Skin epidermis (tissue), 12 donors: Measurements from ENCODE around the gene AGFG1.
"Not testable (repeated sequence)": the region's sequence is repeated elsewhere in the genome, so short reads cannot be mapped to it uniquely, and the experiment has no call there.

Experiments used
- H3K27ac ChIP-seq, 21 experiments: fragments of 200-600 bp; sonication (generic) in 11 of 21; one replicate each; pipeline ENCODE4 v1.5.0; 2020; ENCODE audit warnings: mild to moderate bottlenecking in 3 of 21, inconsistent platforms in 2 of 21, moderate library complexity in 2 of 21
- H3K4me3 ChIP-seq, 7 experiments: fragments of 200-600 bp; sonication (generic) in 2 of 7; one replicate each; pipeline ENCODE4 v1.5.0; 2020; ENCODE audit warnings: inconsistent platforms in 2 of 7, mild to moderate bottlenecking in 2 of 7, moderate library complexity in 1 of 7

Gene AGFG1

DNA sequence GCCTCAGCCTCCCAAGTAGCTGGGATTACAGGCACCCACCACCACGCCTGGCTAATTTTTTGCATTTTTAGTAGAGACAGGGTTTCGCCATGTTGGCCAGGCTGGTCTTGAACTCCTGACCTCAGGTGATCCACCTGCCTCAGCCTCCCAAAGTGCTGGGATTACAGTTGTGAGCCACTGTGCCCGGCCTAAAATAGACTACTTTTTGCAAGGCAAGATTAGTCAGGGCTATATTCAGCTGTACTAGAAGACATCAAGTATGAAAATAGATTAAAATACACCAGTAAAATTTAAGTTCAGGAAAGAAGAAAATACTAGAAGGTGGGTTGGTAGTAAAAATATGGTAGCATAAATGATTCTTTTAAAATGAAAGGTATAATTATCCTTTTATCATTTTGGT lies 49.2 kb downstream of the AGFG1 start:
- H3K4me3 ChIP-seq, H3K27ac ChIP-seq: not testable (repeated sequence)

DNA sequence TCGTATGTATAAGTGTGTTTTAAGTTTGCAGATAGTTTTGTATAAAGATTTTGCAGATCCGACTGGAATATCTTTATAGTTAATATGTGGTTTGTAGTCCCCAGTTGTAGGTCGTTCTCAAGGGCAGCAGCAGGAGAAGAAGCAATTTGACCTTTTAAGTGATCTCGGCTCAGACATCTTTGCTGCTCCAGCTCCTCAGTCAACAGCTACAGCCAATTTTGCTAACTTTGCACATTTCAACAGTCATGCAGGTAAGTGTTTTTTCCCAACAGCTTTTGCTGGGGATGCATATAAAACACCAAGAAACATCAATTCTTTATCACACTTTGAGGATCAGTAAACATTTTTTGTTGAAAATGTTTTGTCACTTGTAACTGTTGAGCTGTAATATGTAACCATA lies 52.7 kb downstream of the AGFG1 start:
- Histone ChIP-seq H3K27ac (no peak overlapping the region), H3K4me3 (no peak overlapping the region)

DNA sequence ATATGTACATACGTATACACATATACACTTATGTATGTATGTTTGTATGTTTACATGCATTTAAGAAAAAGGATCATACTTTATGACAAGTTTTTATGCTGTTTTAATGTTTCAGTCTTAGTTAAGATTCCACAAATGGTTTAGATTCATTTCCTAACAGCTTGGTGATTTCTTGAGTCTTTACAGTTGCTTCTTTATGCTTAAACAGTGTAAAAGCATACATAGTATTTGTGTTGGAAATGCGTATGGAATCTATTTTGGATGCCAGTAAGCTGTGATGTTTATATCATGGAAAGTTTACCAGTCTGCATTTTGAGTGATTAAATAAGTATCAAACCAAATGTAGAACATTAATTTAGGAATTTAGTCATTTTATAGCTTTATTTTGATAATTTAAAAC lies 55.4 kb downstream of the AGFG1 start:
- Histone ChIP-seq H3K27ac (no peak overlapping the region), H3K4me3 (no peak overlapping the region)

DNA sequence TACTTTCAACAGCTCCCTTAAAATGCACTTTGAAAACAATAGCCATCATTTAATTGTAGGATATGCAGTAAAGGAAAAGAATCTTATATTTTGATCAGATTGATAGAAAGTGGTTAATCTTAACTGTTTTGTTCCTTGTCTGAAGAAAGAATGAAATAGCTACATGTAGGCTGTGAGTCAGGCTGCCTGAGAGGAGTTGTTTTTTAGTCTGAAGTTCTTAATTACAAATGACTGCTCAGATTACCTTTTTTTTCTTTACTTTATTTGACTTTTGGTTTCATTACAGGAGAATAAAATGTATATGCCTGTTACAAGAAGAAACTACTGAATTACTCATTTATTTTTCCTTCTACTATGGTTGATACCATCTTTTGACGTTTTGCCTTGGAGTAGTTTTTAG lies 56.8 kb downstream of the AGFG1 start:
- Histone ChIP-seq H3K27ac (no peak overlapping the region), H3K4me3 (no peak overlapping the region)

DNA sequence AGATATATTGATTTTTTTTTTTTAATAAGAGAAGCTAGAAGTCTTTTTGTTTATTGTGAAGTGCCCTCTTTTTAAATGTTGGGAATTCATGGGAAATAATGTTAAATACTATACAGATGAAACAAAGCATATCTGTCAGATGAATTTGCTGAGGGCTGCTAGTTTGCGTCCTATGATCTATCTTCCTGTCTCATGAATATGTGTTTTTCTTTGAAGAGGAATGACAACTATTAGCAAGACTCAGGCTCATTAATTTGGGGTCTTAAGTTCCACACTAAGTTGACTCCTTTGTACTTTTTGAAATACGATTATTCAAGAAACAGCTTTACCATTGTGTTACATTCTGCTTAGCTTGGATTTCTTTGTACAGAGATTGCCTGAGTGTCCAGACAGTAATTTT lies 57.9 kb downstream of the AGFG1 start:
- no peak overlapping the region for H3K27ac ChIP-seq
- H3K4me3 ChIP-seq, result no peak overlapping the region

DNA sequence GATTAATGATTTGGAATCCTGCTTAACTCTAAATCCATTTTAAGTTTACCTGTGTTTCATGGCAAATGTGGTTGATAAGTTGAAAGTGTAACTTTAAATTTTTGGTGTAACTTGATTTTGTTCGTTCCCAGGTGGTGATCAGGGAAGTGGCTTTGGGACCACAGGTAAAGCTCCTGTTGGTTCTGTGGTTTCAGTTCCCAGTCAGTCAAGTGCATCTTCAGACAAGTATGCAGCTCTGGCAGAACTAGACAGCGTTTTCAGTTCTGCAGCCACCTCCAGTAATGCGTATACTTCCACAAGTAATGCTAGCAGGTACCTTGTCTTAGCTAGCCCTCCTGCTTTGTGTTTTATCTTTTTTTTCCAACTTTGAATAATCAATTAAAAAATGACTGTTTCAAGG lies 62.8 kb downstream of the AGFG1 start:
- Histone ChIP-seq H3K27ac (no peak overlapping the region), H3K4me3 (no peak overlapping the region)

DNA sequence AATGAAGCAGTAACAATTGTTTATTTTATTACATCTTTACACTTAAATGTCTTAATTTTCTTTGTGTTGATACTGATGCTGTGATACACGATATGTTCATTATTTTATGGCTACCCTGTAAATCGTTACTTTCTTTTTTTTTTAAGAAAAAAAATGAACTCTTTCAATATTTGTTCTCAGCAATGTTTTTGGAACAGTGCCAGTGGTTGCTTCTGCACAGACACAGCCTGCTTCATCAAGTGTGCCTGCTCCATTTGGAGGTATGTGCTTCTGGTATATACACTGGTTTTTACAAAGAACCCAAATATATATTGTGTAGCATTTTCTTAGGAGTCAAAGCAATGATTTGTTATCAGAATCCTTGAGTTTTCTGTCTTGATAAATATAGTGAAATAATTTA lies 64.5 kb downstream of the AGFG1 start:
- Histone ChIP-seq H3K27ac (no peak overlapping the region), H3K4me3 (no peak overlapping the region)

DNA sequence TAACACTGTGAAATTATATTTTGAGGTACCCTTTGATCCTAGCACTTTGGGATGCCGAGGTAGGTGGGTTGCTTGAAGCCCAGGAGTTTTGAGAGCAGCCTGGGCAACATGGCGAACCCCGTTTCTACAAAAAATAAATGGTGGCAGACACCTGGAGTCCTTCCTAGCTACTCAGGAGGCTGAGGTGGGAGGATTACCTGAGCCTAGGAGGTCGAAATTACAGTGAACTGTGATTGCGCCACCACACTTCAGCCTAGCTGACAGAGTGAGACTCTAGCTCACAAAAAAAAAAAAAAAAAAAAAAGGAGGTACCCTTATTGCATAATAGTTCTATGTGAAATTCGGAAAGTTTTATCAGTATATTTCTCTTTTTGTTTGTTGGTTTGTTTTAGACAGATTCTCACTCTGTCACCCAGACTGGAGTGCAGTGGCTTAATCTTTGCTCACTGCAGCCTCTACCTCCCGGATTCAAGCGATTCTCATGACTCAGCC lies 67.6 kb downstream of the AGFG1 start:
- Histone ChIP-seq H3K4me3 (no peak overlapping the region), H3K27ac (no peak overlapping the region)

DNA sequence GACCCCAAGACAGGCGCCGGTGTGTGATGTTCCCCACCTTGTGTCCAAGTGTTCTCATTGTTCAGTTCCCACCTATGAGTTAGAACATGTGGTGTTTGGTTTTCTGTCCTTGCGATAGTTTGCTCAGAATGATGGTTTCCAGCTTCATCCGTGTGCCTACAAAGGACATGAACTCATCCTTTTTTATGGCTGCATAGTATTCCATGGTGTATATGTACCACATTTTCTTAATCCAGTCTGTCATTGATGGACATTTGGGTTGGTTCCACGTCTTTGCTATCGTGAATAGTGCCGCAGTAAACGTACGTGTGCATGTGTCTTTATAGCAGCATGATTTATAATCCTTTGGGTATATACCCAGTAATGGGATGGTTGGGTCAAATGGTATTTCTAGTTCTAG lies 68.4 kb downstream of the AGFG1 start:
- H3K4me3 ChIP-seq, H3K27ac ChIP-seq: not testable (repeated sequence)

DNA sequence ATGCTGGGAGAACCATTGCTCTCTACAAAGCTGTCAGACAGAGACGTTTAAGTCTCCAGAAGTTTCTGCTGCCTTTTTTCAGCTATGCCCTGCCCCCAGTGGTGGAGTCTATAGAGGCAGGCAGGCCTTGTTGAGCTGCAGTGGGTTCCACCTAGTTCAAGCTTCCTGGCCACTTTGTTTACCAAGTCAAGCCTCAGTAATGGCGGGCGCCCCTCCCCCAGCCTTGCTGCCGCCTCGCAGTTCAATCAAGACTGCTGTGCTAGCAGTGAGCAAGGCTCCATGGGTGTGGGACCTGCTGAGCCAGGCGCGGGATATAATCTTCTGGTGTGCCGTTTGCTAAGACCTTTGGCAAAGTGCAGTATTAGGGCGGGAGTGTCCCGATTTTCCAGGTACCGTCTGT lies 74.0 kb downstream of the AGFG1 start:
- H3K4me3 ChIP-seq, result no peak overlapping the region
- no peak overlapping the region for H3K27ac ChIP-seq

DNA sequence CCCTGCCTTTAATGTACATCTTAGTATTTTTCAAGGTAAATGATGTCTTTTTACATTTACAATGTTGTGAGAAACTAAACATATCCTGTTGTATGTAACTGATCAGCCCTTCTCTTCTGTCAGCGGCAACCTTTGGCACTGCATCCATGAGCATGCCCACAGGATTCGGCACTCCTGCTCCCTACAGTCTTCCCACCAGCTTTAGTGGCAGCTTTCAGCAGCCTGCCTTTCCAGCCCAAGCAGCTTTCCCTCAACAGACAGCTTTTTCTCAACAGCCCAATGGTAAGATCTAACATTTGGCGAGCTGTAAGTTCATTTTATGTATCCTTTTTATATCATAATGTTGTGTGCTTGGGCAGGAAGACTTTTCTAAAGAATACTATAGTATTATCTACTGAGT lies 79.9 kb downstream of the AGFG1 start:
- Histone ChIP-seq H3K4me3 (no peak overlapping the region), H3K27ac (no peak overlapping the region)

DNA sequence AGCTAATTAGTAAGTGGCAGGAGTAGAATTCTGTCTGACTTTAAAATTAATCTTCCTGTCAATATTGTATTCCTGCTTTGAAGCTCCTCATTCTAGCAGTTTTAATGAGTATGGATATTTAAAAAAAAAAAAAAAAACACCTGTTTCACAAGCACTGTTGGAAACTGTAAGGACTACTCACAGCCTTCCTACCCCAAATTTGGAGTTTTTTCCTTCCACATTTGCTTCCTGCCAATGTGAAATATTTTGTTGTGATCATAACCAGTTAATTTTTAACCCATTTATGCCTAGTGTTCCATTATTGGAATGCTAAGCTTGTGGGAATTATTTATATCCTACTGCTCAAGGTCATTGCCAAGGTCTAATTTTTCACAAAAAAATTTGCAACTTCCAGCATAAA lies 90.6 kb downstream of the AGFG1 start:
- Histone ChIP-seq H3K4me3 (no peak overlapping the region), H3K27ac (no peak overlapping the region)

DNA sequence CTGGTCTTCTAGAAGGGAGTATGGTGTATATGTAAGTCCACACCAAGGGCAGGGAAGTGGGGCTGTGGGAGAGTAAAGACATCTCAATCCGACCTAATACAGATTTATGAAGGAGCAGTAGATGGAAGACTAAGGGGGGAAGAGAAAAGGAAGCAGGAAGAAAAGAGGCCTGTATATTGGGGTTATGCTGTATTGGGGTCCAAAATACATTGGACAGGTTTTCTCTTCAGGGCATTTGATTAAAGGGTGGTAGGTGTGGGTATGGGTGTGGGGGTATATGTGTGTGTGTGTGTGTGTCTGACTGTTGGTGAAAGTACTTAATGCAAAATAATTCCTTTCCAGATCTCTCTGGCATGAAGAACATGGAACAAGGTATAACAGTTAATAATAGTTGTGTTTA lies 93.1 kb downstream of the AGFG1 start:
- no peak overlapping the region for H3K27ac ChIP-seq
- no peak overlapping the region for H3K4me3 ChIP-seq

DNA sequence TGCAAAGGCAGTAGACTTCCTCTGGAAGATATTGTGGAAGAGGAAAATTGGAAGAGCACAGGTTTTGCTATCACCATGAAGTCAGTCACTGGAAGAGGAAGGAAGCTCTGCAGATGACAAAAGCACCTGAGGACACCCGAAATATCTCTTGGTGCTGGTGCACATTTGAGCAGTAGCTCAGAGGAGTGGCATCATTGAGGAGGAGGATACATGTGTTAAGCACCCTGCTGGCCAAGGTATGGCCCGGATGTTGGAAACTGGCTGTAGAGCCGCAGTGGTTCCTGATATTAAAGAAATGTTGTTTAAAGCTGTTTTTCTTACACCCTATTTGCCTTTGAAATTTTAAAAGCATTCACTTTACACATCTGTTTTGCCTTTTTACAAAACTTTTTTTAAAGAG lies 94.1 kb downstream of the AGFG1 start:
- H3K27ac ChIP-seq, result no peak overlapping the region

DNA sequence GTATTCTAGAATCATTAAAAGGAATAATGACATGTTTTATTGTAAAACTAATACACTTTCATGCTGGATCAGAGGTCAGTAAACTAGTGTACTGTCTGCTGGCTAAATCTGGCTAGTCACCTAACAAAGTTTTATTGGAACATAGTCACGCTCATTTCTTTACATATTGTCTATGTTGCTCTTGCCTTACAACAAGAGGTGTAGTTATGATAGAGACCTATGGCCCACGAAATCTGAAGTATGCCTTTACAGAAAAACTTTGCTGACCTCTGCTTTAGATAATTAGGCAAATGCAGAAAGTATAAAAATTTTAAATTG lies 96.9 kb downstream of the AGFG1 start:
- Histone ChIP-seq H3K27ac (no peak overlapping the region), H3K4me3 (no peak overlapping the region)

More for the DNA sequence above, 94.1 kb downstream of the AGFG1 start:
- no peak overlapping the region for H3K4me3 ChIP-seq

DNA sequence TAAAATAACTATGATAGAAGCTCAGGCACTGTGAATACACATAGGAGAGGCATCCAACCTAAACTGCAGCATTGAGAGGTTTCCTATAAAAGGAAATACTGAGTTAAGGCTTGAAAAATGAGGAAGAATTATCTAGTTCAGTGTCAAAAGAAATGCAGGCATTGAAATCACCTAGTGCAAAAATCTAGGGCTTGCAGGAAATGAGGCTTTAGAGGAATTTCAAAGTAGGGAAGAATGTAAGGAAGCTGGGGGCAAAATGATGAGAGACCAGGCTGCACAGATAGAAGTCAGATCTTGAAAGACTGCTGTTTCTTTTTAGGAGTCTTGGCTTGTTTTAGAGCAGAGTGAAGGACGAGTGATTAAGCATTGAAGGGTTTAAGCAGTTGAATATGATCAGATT lies 98.7 kb downstream of the AGFG1 start:
- Histone ChIP-seq H3K27ac (no peak overlapping the region), H3K4me3 (no peak overlapping the region)

DNA sequence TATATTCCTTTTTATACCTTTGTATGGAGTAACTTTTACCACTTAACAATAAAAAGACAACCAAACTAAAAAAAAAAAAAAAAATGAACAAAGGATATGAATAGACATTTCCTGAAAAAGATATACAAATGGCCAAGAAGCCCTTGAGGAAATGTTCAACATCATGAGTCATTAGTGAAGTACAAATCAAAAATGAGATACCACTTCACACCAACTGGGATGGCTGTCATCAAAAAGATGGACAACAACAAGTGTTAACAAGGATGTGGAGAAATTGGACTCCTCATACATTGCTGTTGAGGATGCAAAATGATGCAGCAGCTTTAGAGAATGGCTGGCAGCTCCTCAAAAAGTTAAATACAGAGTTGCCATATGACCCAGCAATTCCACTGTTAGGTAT lies 104.2 kb downstream of the AGFG1 start:
- Histone ChIP-seq H3K4me3 (no peak overlapping the region), H3K27ac (no peak overlapping the region)

DNA sequence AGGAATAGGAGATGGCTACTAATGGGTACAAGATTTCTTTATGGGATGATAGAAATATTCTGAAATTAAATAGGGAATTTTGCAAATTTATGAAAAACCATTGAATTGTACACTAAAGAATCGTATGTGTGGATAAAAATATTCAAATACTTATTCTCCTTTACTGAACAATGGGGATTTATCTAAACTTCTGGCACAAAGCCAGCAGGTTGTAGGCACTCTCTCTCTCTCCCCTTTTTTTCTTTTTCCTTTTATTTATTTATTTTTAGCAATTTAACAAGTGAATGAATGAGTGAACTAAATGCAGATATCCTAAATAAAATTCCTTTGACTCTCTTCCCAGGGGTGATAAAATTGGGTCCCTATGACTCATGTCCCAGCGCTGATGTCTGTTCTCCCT lies 104.9 kb downstream of the AGFG1 start:
- Histone ChIP-seq H3K4me3 (no peak overlapping the region), H3K27ac (no peak overlapping the region)

DNA sequence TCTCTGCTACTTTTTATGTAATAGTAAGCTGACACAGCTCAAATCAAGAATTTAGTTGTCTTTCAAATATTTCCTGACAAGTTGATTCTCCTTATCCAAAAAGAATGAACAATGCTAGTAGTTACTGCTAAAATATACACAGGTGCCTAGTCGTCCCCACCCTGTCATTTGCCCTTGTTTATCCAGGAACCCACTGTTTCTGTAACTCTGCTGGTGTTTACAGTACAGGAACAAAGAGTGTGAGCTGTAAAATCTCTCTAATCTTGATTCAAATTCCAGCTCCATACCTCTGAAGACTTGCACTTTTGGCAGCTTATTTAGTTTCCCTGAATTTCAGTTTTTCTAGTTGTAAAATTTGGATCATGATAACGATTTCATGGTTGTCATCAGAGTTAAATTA lies 105.6 kb downstream of the AGFG1 start:
- H3K27ac ChIP-seq, result no peak overlapping the region
- H3K4me3 ChIP-seq, result no peak overlapping the region

DNA sequence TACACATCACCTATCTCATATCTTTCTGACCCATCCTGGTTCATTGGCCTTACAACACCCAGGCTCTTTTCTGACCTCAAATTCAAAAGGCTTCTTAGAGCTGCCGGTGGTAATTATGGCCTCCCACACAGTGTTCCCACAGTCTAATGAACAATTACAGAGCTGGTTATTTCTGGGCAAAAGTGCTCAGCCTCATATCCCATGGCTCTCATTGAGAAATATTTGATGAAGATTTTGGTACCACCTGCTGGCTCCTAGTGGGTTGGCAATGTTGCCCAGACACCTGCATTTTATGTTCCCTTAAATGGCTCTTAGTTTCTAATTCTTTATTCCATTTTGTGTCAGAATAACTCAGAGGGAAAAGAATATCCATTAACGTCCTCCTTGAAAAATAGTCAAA lies 106.7 kb downstream of the AGFG1 start:
- Histone ChIP-seq H3K27ac (no peak overlapping the region), H3K4me3 (no peak overlapping the region)

DNA sequence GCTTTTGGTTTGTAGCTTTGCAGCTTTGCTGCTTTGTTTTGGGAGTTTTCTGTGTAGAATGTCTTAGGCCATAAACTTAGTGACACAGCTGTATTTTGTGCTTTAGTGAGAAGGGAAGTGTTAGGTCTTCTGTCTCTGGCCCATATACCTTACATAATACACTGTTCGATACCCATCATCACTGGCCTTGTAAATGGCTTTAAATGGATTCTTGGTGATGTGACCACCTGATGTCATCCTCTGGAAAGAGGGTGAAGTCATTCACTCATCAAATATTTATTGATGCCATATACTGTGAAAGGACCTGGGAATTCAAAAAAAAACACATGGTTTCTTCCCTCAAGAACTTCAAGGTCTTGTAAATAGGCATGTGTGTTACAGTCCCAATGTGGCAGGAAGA lies 107.8 kb downstream of the AGFG1 start:
- Histone ChIP-seq H3K4me3 (no peak overlapping the region), H3K27ac (no peak overlapping the region)

DNA sequence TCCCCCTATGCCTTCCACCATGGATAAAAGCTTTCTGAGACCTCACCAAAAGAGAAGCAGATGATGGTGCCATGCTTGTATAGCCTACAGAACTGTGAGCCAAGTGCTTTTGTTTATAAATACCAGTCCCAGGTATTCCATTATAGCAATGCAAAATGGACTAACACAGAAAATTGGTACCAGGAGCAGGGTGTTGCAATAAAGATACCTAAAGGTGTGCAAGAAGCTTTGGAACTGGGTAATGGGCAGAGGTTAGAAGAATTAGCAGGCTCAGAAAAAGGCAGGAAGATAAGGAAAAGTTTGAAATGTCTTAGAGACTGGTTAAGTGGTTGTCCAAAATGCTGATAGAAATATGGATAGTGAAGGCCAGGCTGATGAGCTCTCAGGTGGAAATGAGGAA lies 110.4 kb downstream of the AGFG1 start:
- no peak overlapping the region for H3K27ac ChIP-seq
- no peak overlapping the region for H3K4me3 ChIP-seq

DNA sequence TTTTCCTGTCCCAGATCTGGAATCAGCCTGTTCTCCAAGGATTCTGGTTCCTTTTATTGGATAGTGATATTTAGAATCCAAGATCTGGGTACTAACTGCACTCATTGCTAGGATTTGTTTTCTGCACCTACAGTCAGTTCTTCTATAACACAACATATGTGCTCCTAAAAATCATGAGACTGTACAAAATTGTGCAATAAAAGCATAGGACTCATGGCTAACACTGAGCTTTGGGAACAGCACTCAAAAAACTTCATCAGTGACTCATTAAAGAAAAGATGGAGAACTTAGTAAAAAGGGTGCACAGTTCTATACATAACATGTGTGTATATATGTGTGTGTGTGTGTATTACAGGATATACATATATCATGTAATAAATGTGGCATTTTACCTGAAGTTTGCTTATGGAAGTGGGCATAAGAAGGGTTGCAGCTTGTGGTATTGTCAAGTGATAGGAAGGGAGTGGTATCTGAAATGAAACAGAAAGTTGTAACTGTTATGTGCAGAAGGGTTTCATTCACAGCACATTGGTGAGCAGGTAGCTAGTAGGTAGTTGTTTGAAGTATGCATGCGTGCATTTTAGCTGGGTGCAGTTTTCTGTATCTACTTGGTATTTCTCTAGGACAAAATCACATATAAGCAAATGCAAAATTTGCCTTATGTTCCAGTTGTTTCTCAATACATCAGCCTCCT lies 120.9 kb downstream of the AGFG1 start:
- H3K27ac ChIP-seq, result no peak overlapping the region

More for the DNA sequence above, 120.9 kb downstream of the AGFG1 start:
- H3K4me3 ChIP-seq, result no peak overlapping the region
